ENCODE data around the gene G0S2.
"Not testable (repeated sequence)": the region's sequence is repeated elsewhere in the genome, so short reads cannot be mapped to it uniquely, and the experiment has no call there.

The G0S2 gene

GRCh38 chr1:209692296-209692695 lies 17.1 kb downstream of the G0S2 start:
- no peak for TF ChIP-seq CTCF (IDR thresholded peaks at IDR 0.05; ENCODE audit: insufficient read depth, low read depth, low read length, missing control alignments)
- DNase-seq (ENCODE audit: low read depth), result no peak

GRCh38 chr1:209692745-209693504 lies 17.7 kb downstream of the G0S2 start:
- H3K4me3 ChIP-seq (ENCODE audit: low read depth, low read length), result no peak overlapping the region
- peak; percentile 80 for DNase-seq (ENCODE audit: low read depth)
- peak; percentile 78 for TF ChIP-seq CTCF (IDR thresholded peaks at IDR 0.05; ENCODE audit: insufficient read depth, low read depth, low read length, missing control alignments)

More at GRCh38 chr1:209692296-209692695, 17.1 kb downstream of the G0S2 start:
- H3K4me3 ChIP-seq (ENCODE audit: low read depth, low read length), result no peak overlapping the region

- no peak for TF ChIP-seq CTCF (IDR thresholded peaks at IDR 0.05; ENCODE audit: insufficient read depth, low read depth, low read length, missing control alignments)
- no peak for DNase-seq (ENCODE audit: low read depth)
- H3K4me3 ChIP-seq (ENCODE audit: low read depth, low read length), result no peak overlapping the region
Measured at GRCh38 chr1:209696673-209697072, 21.5 kb downstream of the G0S2 start.

- no peak for TF ChIP-seq CTCF (IDR thresholded peaks at IDR 0.05; ENCODE audit: insufficient read depth, low read depth, low read length, missing control alignments)
- no peak for DNase-seq (ENCODE audit: low read depth)
- H3K4me3 ChIP-seq (ENCODE audit: low read depth, low read length), result no peak overlapping the region
Measured at GRCh38 chr1:209697126-209697525, 21.9 kb downstream of the G0S2 start.

GRCh38 chr1:209700686-209701085 lies 25.5 kb downstream of the G0S2 start:
- DNase-seq (ENCODE audit: low read depth); H3K4me3 ChIP-seq (ENCODE audit: low read depth, low read length): not testable (repeated sequence)

GRCh38 chr1:209702832-209703231 lies 27.6 kb downstream of the G0S2 start:
- H3K4me3 ChIP-seq (ENCODE audit: low read depth, low read length), result no peak overlapping the region
- TF ChIP-seq CTCF (IDR thresholded peaks at IDR 0.05; ENCODE audit: insufficient read depth, low read depth, low read length, missing control alignments), result no peak
- DNase-seq (ENCODE audit: low read depth), result no peak

- DNase-seq (ENCODE audit: low read depth), result peak; percentile 14
- no peak overlapping the region for H3K4me3 ChIP-seq (ENCODE audit: low read depth, low read length)
- TF ChIP-seq CTCF (IDR thresholded peaks at IDR 0.05; ENCODE audit: insufficient read depth, low read depth, low read length, missing control alignments), result no peak
Measured at GRCh38 chr1:209703834-209704504, 28.8 kb downstream of the G0S2 start.
